Measurements from ENCODE around the gene ZNF791. TPM values are rescaled to one million over a fixed set of nuclear protein-coding genes. Genes with fewer than 3 reads are reported as not detected.

Gene ZNF791
- total RNA-seq, 1 experiment from 2014 or later: 23.9 TPM

DNA sequence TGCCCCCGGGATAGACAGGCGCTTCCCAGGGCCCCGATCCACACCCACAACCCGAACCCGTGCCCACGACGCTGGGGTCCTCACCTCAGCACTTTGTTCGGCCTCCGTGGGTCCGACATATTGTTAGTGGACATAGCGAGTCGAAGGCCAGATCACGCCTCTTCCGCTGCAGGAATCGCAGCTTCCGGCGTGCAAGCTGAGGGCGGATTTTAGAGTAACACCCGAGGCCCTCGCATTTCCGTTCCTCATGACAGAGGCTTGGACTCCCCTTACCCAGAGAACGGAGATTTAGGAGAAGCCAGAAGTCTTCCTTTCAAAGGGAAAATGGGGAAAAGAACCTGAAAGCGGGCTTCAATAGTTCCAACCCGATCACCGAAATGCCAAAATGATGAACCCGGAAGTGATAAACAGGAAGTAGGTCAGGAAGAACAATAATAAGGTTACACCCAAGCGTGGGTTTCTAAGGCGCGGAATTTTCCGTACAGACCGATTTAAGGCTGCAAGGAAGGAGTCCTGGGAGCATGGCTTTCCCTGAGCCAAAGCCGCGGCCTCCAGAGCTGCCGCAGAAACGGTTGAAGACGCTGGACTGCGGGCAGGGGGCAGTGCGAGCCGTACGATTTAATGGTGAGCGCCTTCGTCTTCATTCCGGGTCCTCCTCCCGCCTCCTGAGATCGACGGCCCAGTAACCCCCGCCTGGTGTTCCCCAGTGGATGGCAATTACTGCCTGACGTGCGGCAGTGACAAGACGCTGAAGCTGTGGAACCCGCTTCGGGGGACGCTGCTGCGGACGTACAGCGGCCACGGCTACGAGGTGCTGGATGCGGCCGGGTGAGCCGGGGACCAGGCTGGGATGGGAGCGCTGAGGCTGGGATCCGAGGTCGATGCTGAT is 58.8 kb downstream of the ZNF791 start (continued):
- no peak for TF ChIP-seq ZNF121 (CRISPR knock-in tag; IDR thresholded peaks at IDR 0.05)
- TF ChIP-seq ZNF263 (CRISPR knock-in tag; IDR thresholded peaks at IDR 0.05; ENCODE audit: low read depth): no peak
- TF ChIP-seq, protein P1, sequence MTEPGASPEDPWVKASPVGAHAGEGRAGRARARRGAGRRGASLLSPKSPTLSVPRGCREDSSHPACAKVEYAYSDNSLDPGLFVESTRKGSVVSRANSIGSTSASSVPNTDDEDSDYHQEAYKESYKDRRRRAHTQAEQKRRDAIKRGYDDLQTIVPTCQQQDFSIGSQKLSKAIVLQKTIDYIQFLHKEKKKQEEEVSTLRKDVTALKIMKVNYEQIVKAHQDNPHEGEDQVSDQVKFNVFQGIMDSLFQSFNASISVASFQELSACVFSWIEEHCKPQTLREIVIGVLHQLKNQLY (CRISPR knock-in tag; IDR thresholded peaks at IDR 0.05): no peak
- no peak for TF ChIP-seq SOX15 (CRISPR knock-in tag; IDR thresholded peaks at IDR 0.05)
- TF ChIP-seq, protein P2, sequence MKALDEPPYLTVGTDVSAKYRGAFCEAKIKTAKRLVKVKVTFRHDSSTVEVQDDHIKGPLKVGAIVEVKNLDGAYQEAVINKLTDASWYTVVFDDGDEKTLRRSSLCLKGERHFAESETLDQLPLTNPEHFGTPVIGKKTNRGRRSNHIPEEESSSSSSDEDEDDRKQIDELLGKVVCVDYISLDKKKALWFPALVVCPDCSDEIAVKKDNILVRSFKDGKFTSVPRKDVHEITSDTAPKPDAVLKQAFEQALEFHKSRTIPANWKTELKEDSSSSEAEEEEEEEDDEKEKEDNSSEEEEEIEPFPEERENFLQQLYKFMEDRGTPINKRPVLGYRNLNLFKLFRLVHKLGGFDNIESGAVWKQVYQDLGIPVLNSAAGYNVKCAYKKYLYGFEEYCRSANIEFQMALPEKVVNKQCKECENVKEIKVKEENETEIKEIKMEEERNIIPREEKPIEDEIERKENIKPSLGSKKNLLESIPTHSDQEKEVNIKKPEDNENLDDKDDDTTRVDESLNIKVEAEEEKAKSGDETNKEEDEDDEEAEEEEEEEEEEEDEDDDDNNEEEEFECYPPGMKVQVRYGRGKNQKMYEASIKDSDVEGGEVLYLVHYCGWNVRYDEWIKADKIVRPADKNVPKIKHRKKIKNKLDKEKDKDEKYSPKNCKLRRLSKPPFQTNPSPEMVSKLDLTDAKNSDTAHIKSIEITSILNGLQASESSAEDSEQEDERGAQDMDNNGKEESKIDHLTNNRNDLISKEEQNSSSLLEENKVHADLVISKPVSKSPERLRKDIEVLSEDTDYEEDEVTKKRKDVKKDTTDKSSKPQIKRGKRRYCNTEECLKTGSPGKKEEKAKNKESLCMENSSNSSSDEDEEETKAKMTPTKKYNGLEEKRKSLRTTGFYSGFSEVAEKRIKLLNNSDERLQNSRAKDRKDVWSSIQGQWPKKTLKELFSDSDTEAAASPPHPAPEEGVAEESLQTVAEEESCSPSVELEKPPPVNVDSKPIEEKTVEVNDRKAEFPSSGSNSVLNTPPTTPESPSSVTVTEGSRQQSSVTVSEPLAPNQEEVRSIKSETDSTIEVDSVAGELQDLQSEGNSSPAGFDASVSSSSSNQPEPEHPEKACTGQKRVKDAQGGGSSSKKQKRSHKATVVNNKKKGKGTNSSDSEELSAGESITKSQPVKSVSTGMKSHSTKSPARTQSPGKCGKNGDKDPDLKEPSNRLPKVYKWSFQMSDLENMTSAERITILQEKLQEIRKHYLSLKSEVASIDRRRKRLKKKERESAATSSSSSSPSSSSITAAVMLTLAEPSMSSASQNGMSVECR (CRISPR knock-in tag; IDR thresholded peaks at IDR 0.05; ENCODE audit: borderline replicate concordance): peak; percentile 57; the same call in 1 of the 2 replicates
- TF ChIP-seq EMX1 (CRISPR knock-in tag; IDR thresholded peaks at IDR 0.05): peak; percentile 66; the same call in 1 of the 2 replicates
- TF ChIP-seq SP1 (CRISPR knock-in tag; conservative IDR thresholded peaks at IDR 0.05): peak; percentile 81
- TF ChIP-seq ZNF416 (CRISPR knock-in tag; IDR thresholded peaks at IDR 0.05): no peak; the same call in 1 of the 2 replicates
- no peak for TF ChIP-seq FOXP1 (CRISPR knock-in tag; IDR thresholded peaks at IDR 0.05; ENCODE audit: borderline replicate concordance)
- no peak for TF ChIP-seq ZNF219 (CRISPR knock-in tag; IDR thresholded peaks at IDR 0.05; ENCODE audit: borderline replicate concordance)
- no peak for TF ChIP-seq ELF4 (CRISPR knock-in tag; IDR thresholded peaks at IDR 0.05; ENCODE audit: low read depth)
- 0 out of 2 replicates have a peak, but pooled peaks have one; percentile 12 for TF ChIP-seq ESRRA (CRISPR knock-in tag; IDR thresholded peaks at IDR 0.05; ENCODE audit: borderline replicate concordance)
- TF ChIP-seq, protein P3, sequence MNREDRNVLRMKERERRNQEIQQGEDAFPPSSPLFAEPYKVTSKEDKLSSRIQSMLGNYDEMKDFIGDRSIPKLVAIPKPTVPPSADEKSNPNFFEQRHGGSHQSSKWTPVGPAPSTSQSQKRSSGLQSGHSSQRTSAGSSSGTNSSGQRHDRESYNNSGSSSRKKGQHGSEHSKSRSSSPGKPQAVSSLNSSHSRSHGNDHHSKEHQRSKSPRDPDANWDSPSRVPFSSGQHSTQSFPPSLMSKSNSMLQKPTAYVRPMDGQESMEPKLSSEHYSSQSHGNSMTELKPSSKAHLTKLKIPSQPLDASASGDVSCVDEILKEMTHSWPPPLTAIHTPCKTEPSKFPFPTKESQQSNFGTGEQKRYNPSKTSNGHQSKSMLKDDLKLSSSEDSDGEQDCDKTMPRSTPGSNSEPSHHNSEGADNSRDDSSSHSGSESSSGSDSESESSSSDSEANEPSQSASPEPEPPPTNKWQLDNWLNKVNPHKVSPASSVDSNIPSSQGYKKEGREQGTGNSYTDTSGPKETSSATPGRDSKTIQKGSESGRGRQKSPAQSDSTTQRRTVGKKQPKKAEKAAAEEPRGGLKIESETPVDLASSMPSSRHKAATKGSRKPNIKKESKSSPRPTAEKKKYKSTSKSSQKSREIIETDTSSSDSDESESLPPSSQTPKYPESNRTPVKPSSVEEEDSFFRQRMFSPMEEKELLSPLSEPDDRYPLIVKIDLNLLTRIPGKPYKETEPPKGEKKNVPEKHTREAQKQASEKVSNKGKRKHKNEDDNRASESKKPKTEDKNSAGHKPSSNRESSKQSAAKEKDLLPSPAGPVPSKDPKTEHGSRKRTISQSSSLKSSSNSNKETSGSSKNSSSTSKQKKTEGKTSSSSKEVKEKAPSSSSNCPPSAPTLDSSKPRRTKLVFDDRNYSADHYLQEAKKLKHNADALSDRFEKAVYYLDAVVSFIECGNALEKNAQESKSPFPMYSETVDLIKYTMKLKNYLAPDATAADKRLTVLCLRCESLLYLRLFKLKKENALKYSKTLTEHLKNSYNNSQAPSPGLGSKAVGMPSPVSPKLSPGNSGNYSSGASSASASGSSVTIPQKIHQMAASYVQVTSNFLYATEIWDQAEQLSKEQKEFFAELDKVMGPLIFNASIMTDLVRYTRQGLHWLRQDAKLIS (CRISPR knock-in tag; IDR thresholded peaks at IDR 0.05; ENCODE audit: borderline replicate concordance): no peak
- no peak for TF ChIP-seq IRF2 (CRISPR knock-in tag; IDR thresholded peaks at IDR 0.05; ENCODE audit: borderline replicate concordance, low read depth)
- TF ChIP-seq MYBL2 (CRISPR knock-in tag; IDR thresholded peaks at IDR 0.05): peak; percentile 64; the same call in 1 of the 2 replicates
- TF ChIP-seq ZNF317 (CRISPR knock-in tag; IDR thresholded peaks at IDR 0.05; ENCODE audit: borderline replicate concordance, low read depth): no peak
- 0 out of 2 replicates have a peak, but pooled peaks have one; percentile 57 for TF ChIP-seq NFATC4 (CRISPR knock-in tag; IDR thresholded peaks at IDR 0.05)
- TF ChIP-seq, protein P4, sequence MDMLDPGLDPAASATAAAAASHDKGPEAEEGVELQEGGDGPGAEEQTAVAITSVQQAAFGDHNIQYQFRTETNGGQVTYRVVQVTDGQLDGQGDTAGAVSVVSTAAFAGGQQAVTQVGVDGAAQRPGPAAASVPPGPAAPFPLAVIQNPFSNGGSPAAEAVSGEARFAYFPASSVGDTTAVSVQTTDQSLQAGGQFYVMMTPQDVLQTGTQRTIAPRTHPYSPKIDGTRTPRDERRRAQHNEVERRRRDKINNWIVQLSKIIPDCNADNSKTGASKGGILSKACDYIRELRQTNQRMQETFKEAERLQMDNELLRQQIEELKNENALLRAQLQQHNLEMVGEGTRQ (CRISPR knock-in tag; IDR thresholded peaks at IDR 0.05): no peak
- no peak for TF ChIP-seq ATF1 (CRISPR knock-in tag; IDR thresholded peaks at IDR 0.05)
- TF ChIP-seq, protein P5, sequence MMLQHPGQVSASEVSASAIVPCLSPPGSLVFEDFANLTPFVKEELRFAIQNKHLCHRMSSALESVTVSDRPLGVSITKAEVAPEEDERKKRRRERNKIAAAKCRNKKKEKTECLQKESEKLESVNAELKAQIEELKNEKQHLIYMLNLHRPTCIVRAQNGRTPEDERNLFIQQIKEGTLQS (CRISPR knock-in tag; conservative IDR thresholded peaks at IDR 0.05): no peak
- no peak; the same call in 1 of the 2 replicates for TF ChIP-seq NR2C2 (CRISPR knock-in tag; IDR thresholded peaks at IDR 0.05)
- TF ChIP-seq NR3C1 (CRISPR knock-in tag; conservative IDR thresholded peaks at IDR 0.05; ENCODE audit: low read depth): no peak
- TF ChIP-seq, protein P6, sequence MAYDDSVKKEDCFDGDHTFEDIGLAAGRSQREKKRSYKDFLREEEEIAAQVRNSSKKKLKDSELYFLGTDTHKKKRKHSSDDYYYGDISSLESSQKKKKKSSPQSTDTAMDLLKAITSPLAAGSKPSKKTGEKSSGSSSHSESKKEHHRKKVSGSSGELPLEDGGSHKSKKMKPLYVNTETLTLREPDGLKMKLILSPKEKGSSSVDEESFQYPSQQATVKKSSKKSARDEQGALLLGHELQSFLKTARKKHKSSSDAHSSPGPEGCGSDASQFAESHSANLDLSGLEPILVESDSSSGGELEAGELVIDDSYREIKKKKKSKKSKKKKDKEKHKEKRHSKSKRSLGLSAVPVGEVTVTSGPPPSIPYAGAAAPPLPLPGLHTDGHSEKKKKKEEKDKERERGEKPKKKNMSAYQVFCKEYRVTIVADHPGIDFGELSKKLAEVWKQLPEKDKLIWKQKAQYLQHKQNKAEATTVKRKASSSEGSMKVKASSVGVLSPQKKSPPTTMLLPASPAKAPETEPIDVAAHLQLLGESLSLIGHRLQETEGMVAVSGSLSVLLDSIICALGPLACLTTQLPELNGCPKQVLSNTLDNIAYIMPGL (CRISPR knock-in tag; IDR thresholded peaks at IDR 0.05): peak; percentile 51; the same call in 1 of the 2 replicates
- TF ChIP-seq CREB1 (CRISPR knock-in tag; IDR thresholded peaks at IDR 0.05): no peak
- peak; percentile 85 for TF ChIP-seq CREM (CRISPR knock-in tag; IDR thresholded peaks at IDR 0.05)
- TF ChIP-seq RELA (CRISPR knock-in tag; IDR thresholded peaks at IDR 0.05; ENCODE audit: borderline replicate concordance): peak; percentile 60; the same call in 1 of the 2 replicates
- TF ChIP-seq MXD4 (CRISPR knock-in tag; IDR thresholded peaks at IDR 0.05; ENCODE audit: borderline replicate concordance): no peak

Measured in WTC11 (cell line).